Cardiac septum (tissue), 1 donor: ENCODE measurements around the gene ZFYVE28. TPM values are rescaled to one million over a fixed set of nuclear protein-coding genes. Genes with fewer than 3 reads are reported as not detected.

Experiments used
- DNase-seq: peaks from one replicate; pipeline ENCODE4 v3.0.0-alpha.2; 2020; ENCODE audit warnings: low spot score
- intact Hi-C: fragments of 100-400 bp; cut with DNase I; formaldehyde crosslinking; loops from one replicate; pipeline ENCODE4 v1.14.0; 2022
- total RNA-seq: library from RNA; stranded (reverse); fragmentation: NEBNext Ultra II Directional; extraction: Animal tissue kit (Norgen Biotek cat#: 25700); gene quantifications from one replicate; pipeline ENCODE4 v1.2.1, GENCODE V29; 2021
- donor health status: DM: no; HTN: no; CAD: no.

Gene ZFYVE28
- total RNA-seq, 1 donor from 2014 or later = 4.4 TPM

DNA sequence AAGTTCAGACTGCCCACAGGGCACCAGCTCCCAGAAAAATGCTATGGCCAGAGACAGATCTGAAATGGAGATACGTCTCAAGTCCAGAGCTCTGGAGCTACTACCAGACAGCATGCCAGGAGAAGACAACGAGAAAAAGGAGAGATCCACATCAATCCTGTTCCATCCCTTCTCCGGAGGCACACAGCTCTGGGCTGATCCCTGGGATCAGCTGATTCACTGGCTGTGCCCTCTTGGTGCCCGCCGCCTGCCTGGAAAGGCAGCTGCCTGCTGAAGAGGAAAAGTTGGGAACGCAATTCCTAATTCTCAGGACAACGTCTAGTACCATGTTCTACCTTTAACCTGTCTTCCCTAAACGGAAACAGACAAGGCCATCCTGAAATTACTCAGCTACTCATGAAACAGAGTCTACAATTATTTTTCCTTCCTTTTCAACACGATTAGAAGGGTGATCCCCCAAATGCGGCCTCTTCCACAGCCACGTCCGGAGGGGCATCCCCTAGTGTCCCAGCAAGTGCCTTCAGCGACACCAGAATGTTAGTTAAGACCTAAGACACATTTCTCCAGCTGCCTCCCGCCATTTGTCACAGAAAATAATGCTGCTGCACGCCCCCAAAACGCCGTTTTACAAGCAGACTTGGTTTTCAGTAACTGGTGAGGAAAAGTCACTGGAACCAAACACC is 2.4 kb downstream of the ZFYVE28 start:
- intact Hi-C loops = loop anchor here (5.0 kb wide), 2 partner anchors 121 to 546 kb away; partner anchors contain the start of genes FAM193A, GRK4 and NOP14
- no peak for DNase-seq

DNA sequence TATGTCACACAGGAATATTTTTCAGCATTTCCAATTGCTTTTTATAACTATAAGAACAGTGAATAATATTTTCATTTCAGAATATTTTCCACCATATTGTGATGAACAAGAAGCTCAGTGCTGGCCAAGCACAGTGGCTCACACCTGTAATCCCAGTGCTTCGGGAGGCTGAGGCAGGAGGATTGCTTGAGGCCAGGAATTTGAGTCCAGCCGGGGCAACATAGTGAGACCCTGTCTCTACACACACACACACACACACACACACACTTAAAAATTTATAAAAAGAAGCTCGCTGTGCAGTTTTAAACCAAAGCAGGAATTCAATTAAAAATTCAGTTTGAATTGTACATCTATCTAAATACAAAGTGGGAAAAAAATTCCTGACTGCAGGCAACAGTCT is 3.2 kb downstream of the ZFYVE28 start:
- intact Hi-C loops = loop anchor here (5.0 kb wide), 2 partner anchors 122 to 547 kb away; partner anchors contain the start of genes FAM193A, GRK4 and NOP14
- no peak for DNase-seq

DNA sequence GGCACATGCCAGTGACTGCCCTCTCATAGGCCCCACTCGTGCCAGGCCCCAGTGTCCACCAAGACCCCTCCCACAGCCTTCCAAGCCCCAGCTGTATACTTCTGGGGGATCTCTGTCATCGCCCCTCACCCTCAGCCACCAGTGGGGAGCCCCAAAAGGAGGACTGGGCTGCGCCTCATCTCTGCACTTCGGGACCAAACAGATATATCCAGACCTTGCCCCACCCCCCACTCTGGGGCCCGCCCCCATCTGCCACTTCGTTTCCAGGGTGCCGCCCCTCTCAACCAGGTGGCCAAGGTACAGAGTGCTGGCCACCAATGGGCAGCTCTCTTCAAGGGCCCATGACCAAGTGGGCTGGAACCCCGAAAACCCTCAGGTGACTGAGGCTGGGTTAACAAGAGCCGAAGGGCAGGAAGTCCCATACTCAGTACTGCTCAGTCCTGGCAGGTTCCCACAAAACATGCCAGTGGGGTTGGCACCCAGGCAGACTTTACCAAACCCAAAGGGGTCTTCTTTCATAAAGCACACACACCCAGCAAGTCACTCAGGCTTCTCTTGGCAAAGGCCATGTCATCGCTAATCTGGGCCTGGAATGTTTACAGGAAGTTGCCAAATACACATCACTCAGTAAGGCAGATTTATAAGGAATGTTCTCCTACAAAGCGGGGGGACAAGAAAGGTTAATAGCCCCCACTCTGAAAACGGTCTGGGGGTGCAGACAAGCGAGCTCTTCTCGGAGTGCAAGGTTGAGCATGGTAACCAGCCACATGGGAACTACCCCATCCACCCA is 4.4 kb downstream of the ZFYVE28 start:
- intact Hi-C loops = loop anchor here (2.0 to 5.0 kb wide), 2 partner anchors 62 to 147 kb away; no protein-coding TSS in a partner anchor
- no peak for DNase-seq

DNA sequence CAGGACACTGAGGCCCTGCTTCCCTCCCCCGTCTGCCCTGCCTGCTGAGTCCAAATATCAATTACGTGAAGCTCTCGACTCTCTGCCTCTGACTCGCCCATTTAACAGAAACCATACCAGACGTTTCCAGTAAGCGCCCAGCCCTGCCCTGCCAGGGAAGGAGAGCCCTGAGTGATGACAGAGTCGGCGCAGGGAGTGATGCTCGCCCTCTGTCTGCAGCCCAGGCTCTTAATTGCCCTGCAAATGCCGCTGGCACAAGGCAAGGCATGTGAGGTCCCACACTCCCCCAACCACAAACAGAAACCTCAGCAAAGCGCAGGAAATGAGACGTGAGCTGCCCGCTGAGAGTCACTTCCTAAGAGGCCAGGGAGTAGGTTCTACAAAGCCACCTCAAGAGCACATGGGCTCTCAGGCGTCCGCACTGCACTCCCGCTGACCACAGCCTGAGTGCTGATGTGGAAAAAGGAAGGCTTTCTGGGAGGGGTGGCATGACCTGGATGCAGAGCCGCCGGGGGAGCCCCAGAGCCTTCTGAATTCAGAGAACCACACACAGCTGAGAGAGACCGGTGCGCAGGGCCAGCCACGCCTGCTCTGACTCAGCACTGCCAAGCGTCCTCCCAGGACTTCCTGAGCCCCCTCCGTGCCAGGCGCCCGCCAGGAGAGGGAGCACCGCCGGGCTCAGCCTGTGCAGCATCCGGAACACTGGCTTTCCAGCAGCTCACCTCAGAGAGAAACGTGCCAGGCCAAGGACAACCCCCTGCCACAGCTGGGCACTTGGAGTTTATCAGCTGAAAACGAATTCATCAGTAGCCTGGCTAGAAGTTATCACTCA is 5.3 kb downstream of the ZFYVE28 start:
- intact Hi-C loops = loop anchor here (2.0 to 5.0 kb wide), 2 partner anchors 61 to 146 kb away; no protein-coding TSS in a partner anchor
- DNase-seq = peak; percentile 89

DNA sequence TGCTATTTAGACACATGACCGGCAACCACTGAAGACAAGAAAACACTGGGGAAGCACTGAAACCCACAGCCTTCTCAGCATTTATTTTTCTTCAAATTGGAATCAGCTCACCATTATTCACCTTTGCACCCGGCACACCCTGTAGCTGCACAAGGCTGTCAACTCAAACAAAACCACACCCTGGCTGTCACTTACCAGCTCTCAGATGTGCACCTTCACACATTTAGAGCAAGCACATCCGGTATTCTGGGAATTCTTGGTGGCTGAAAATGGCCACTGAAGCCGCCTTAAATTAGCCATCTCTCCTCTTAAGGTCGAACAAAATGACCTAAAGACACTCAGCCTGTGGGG is 5.9 kb downstream of the ZFYVE28 start:
- DNase-seq = no peak
- intact Hi-C loops = loop anchor here (2.0 to 5.0 kb wide), 2 partner anchors 60 to 146 kb away; no protein-coding TSS in a partner anchor

DNA sequence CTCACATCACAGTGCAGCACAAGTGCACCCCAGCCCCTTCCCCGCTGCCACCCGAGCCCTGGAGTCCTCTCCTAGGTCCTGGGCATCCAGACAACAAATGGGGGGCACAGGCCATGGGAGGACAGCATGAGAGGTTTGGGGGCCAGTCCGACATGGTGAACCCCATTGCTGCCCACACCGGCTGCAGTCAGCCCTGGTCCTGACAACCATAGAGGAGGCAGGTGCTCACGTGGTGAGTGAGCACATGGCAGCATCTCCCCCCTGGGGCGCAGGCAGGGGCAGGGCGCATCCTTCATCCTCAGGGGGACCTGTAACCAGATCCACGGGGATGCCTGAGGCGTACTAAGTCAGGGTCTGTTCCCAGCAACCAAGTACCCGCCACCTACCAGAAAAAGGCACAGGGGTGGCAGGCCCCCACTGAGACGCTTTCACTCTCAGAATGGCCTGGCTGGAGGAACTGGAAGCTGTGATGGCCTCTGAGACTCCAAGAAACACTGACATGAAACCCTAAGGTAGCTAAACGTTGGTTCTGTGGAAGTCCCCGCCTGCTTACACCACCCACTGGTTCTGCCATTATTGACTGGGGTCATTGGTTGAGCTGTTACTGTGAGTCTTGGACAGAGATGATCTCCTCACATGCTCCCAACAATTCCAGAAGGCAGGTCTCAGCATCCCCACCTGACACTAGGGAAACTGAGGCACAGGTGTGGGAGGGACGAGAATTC is 6.5 kb downstream of the ZFYVE28 start:
- DNase-seq = no peak
- intact Hi-C loops = loop anchor here (2.0 to 5.0 kb wide), 2 partner anchors 60 to 145 kb away; no protein-coding TSS in a partner anchor

DNA sequence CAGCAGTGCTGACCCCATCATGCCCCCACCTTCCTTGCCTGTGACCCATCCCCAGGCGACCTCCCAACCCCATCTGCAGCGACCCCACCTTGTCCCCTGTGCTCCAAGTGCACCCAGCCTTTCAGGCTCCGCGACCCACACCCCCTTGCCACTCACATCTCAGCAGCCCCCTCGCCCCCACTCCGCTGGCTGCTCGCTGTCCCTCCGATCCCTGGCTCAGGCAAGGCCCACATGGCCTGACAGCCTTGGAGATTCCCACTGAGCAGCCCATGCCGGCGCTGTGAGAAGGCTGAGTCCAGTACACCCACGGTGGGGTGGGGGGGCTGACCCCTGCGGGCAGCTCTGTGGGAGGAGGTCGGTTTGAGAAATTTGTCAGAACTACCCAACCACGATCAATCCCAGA is 9.1 kb downstream of the ZFYVE28 start:
- intact Hi-C loops = no loop called here
- DNase-seq = no peak

DNA sequence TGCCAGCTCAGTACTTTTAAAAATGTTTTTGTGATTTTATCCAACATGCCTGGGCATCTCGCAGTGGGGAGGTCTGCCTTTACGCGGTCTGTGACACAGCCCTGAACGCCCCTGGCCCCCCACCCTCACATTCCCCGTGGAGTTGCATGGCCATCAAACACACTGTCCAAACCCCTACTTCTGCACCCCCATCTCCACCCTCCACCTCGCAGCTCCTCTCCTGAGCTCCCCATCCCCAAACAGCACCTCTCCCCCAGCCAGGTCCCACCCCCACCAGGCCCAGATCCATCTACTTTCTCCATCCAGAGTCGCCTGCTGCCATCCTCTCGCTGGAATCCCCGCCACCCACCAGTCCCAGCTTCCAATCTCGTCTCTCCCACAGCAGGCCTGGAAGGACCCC is 9.5 kb downstream of the ZFYVE28 start:
- DNase-seq = no peak
- intact Hi-C loops = no loop called here

DNA sequence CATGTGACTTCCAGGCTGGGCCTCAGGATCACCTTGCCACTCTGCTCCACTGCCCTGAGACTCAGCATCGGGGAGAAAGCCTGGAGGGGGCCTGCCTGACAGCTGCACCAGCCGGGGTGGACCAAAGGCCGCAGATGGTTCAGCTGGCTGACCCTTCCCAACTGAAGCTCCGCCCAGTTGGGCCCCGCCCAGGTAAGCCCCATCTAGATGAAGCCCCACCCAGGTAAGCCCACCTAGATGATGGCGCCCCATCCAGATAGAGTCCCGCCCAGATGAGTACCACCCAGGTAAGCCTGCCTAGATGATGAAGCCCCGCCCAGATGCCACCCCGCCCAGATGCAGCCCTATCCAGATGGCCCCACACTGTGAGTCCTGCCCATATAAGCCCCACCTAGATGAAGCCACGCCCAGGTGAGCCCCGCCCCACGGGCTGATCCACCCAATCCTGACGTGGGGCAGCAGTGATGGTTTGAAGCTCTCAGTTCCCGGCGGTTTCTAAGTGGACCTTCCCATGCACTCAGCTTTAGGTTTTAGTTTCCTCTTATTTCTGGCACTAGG is 10.0 kb downstream of the ZFYVE28 start:
- intact Hi-C loops = no loop called here
- DNase-seq = no peak

DNA sequence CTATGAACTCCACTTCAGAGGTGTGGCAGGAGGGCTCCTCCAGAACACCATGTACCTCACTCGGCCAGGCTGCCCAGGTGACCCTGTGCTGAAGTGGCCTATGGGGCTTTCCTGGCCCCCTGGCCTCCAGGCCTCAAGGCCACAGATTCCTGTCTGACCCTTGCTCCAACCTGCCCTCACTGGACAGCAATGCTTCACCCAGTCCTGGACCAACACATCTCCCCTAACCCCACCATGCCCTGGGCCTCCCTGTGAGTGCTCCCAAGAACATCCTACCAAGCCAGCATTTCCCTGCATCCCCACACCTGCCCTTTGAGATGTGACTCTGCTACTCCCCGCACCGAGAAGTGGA is 10.5 kb downstream of the ZFYVE28 start:
- intact Hi-C loops = no loop called here
- DNase-seq = no peak

DNA sequence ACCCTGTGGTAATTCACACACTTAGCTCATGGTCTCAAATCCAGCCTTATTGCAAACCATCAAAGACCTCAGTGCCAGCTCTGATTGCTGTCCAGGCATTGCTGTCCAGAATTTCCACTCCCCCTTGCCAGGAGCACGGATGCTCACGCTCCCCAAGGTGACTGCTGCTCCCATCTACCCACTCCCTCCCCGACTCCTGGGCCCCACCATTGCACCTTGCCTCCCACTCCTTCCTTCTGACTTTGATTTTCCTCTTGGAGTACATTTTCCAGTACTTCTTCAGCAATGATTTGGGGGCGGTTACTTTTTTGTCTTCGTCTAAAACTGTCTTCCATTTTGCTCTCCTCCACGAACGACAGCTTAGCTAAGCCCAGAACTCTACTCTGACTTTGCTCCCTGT is 11.5 kb downstream of the ZFYVE28 start:
- no peak for DNase-seq
- intact Hi-C loops = no loop called here

DNA sequence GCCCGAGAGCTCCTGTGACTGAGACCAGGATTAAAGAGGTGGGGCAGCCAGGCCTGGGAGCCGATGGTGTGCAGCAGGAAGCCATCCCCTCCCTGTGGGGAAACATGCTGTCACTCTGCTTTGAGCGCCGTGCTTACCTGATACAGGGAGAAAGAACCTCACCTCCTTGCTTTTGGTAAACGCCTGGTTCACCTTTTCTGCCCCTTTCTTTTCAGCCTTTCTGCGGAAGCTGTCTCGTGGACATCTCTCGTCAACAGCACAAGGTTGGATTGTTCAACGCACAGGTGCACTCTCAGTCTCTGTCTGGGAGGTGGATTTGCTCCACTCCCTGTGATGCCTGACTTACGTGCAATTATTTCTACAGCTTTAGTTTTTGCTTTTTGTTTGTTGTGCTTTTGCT is 12.0 kb downstream of the ZFYVE28 start:
- no peak for DNase-seq
- intact Hi-C loops = no loop called here

DNA sequence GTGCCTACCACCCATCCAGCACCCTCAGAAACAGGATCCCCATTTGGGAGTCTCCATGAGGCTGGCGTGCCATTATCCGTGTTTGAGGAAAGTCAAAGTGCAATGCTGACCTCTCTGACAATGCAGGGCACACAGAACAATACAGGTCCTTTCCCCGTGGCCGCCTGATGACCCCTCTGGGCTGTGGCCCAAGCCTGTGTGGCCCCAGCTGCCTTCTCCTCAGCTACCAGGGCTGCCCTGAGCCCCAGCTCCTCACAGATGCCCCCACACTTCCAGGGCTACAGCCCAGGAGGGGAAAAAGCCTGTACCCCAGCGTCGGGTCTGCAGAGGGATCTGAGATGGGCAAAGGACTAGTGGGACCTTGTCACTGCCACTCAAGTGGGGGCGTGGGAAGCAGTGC is 15.5 kb downstream of the ZFYVE28 start:
- intact Hi-C loops = no loop called here
- no peak for DNase-seq

DNA sequence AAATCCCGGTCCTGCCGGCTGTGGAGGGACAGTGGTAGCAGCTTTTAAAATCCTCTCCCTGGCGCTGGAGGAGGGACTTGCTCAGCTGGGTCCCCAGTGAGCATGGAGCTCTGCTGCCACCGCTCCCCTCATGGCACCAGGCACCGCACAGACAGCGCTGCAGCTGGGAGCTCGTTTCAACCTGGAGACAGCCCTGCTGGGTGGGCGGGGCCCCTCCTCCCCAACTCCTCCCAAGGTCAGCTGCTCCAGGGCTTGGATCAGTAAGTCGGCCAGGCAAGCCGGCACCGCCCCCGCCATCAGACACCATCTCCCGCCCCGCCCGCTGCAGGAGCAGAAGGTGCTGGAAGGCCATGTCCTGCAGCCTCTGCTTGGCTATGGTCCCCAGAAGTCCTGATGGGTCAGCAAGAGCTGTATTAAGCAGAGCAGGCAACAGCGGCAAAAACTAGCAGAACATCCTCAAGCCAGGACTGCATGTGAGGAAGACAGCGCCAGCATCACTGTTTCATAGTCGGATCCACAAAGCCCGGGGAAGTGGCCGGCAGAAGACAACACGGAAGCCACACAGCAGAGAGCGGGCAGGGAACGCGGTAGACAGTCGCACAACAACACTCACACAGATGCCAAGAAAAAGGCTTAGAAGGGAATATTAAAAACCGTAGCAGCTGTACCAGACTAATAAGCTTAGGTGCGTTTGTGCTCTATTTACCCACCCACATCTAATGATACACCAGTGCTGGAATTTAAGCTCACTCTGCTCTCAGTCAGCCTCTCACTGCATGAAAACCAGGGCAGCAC is 16.2 kb downstream of the ZFYVE28 start:
- intact Hi-C loops = no loop called here
- no peak for DNase-seq

DNA sequence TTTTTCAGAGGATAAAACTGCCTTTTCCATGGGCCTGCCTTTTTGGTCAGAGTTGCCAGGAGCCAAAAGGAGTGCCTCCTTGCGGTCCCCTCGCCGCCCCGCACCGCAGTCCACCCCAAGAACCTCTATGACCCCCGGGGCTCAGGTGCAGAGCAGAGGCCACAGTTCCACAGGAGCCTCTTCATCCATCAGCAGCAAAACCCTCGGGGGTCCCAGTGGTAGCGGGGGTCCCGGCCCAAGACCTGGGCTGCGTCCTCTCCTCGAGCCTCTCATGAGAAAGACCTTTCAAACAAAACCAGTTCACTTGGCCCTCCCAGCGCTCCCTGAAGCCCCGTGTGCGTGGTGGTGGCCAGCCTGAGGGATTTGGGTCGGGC is 16.8 kb downstream of the ZFYVE28 start:
- intact Hi-C loops = no loop called here
- no peak for DNase-seq

DNA sequence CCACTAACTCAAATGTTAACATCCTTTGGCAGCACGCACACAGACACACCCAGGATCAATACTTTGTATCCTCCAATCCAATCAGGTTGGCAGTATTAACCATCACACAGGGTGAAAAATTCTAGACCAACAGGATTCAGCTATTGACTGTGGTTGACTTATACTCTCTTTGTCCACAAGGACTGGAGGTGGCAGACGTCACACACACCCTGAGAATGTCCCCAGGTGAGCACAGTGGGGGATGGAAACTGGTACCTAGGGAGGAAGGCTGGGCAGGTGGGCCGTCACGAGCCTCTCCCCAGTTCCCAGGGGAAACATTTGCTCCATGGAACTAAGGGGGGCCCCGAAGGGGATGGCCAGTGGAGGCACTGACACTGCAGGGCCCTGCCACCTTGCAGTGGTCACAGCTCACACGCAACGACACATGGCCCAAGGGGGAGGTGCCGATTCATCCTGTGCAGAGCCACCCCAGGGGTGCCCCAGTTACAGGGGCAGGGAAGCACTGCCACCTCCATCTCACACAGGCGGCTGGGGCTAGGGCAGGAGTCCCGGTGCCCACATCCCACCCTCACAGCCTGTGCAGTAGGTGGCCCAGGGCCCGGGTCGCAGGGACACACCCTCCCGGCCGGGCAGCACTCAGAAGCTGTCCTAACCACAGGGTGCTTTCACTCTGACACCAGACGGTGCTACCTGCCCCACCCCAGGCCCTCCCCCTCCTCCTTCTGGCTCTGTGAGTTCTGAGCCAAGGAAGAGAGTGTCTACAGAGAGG is 17.4 kb downstream of the ZFYVE28 start:
- no peak for DNase-seq
- intact Hi-C loops = no loop called here

DNA sequence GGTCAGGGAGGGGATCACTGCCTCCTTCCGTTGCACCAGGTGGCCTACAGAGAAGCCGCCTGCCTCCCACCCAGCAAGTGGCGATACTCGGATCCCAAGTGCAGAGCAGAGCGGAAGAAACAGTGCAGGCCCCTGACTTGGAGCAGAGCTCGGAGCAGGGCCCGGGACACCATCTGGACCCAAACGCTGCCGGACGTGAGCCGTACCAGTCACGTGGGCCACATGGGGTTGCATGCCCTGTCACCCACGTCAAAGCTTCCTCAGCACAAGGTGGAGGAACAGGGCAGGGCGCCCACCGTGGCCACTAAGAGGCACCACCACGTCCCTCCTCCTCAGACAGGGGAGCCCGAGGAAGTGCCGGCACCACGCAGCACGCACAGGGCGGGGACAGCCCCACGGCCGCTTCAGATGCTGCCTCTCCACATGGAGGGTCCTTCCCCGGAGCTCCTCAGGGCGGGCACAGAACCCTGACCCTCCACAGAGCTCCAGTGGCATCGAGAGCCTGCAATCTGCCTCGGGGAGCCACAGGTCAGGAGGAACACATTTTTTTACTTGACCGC is 18.7 kb downstream of the ZFYVE28 start:
- no peak for DNase-seq
- intact Hi-C loops = no loop called here
